ENCODE measurements around the gene DRD4.
"Not testable (repeated sequence)": the region's sequence is repeated elsewhere in the genome, so short reads cannot be mapped to it uniquely, and the experiment has no call there.

DRD4 gene

DNA sequence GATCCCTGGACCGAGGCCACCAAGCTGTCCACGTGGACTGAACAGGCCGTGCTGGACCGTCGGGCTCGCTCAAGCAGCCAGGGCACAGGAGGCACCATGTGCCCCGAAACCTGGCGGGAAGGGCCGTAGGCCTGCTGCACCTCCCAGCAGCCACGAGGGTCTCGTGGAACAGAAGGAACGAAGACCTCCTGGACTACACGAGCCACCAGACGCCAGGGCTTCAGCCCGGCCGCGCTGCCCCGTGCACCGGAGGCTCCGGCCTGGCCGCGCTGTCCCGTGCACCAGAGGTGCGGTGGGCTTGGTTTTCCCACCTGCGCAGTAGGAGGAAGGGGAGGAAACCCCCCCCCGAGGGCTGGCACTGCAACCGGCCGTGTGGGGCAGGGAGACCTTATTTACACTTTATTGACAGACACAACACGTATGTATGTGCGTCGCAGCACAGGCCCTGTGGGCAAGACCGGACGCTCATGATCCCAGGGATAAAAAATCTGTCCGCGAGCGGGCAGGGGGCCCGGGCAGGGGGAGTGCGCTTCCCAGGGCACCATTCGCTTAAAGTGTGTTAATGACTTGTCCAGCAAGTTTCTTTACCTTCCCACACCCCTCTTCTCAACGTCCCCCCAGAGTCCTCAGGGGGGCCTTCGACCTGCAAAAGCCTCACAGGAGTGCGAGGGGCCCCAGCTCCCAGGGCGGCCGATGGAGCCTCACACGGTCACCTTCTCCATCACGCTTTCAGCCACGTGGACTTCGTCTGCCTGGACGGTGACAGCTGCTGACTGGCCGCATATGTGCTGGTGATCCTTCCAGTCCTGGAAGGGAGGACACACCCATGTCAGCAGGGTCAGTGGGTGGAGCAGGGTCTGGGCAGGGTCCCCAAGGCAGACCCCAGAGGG is 7.0 kb downstream of the DRD4 start:
- POLR2A ChIA-PET: no interaction called here
- DNase-seq (ENCODE audit: extremely low spot score): no peak
- CTCF ChIA-PET: no interaction called here
- no peak for TF ChIP-seq CTBP1 (IDR thresholded peaks at IDR 0.05; ENCODE audit: borderline replicate concordance)
- TF ChIP-seq SP1 (IDR thresholded peaks at IDR 0.05): no peak
- TF ChIP-seq SUZ12 (IDR thresholded peaks at IDR 0.05): no peak
- TF ChIP-seq BHLHE40 (IDR thresholded peaks at IDR 0.05; ENCODE audit: borderline replicate concordance): no peak
- TF ChIP-seq TARDBP (IDR thresholded peaks at IDR 0.05): no peak
- TF ChIP-seq HDGF (IDR thresholded peaks at IDR 0.05; ENCODE audit: borderline replicate concordance): no peak
- no peak for TF ChIP-seq LEF1 (IDR thresholded peaks at IDR 0.05; ENCODE audit: borderline replicate concordance)
- no peak for TF ChIP-seq FOXM1 (IDR thresholded peaks at IDR 0.05; ENCODE audit: borderline replicate concordance)
- TF ChIP-seq, protein P1, sequence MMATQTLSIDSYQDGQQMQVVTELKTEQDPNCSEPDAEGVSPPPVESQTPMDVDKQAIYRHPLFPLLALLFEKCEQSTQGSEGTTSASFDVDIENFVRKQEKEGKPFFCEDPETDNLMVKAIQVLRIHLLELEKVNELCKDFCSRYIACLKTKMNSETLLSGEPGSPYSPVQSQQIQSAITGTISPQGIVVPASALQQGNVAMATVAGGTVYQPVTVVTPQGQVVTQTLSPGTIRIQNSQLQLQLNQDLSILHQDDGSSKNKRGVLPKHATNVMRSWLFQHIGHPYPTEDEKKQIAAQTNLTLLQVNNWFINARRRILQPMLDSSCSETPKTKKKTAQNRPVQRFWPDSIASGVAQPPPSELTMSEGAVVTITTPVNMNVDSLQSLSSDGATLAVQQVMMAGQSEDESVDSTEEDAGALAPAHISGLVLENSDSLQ (IDR thresholded peaks at IDR 0.05): no peak
- no peak for TF ChIP-seq ARNT (IDR thresholded peaks at IDR 0.05)
- no peak for TF ChIP-seq FOXA1 (IDR thresholded peaks at IDR 0.05)
- no peak for TF ChIP-seq FOXK2 (IDR thresholded peaks at IDR 0.05)
- no peak for TF ChIP-seq ZNF384 (IDR thresholded peaks at IDR 0.05)
- TF ChIP-seq ELF4 (IDR thresholded peaks at IDR 0.05): no peak

DNA sequence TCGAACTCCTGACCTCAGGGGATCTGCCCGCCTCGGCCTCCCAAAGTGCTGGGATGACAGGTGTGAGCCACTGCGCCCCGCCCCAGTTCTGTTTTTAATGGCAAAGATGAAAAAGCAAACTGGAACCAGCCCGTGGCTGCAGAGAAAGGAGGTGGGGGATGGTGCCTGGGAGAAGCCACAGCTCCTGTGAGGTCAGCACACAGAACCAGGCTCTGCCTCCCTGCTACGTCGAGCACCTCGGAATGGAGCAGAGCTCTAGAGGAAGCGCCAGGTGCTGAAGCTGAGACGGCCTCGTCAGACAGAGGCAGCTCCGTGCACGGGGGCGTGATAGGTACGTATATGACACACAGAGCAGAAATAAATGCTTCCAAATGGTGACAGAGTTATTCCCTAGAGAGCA is 8.5 kb downstream of the DRD4 start:
- TF ChIP-seq SP1 (IDR thresholded peaks at IDR 0.05) (no peak), FOXM1 (IDR thresholded peaks at IDR 0.05; ENCODE audit: borderline replicate concordance) (no peak), FOXK2 (IDR thresholded peaks at IDR 0.05) (no peak), LEF1 (IDR thresholded peaks at IDR 0.05; ENCODE audit: borderline replicate concordance) (no peak), ARNT (IDR thresholded peaks at IDR 0.05) (no peak), NFRKB (IDR thresholded peaks at IDR 0.05) (no peak), BHLHE40 (IDR thresholded peaks at IDR 0.05; ENCODE audit: borderline replicate concordance) (no peak), SUZ12 (IDR thresholded peaks at IDR 0.05) (no peak), TARDBP (IDR thresholded peaks at IDR 0.05) (no peak), ZNF384 (IDR thresholded peaks at IDR 0.05) (no peak), FOXA1 (IDR thresholded peaks at IDR 0.05) (no peak), L3MBTL2 (conservative IDR thresholded peaks at IDR 0.05) (no peak), CTBP1 (IDR thresholded peaks at IDR 0.05; ENCODE audit: borderline replicate concordance) (no peak), HDGF (IDR thresholded peaks at IDR 0.05; ENCODE audit: borderline replicate concordance) (no peak), ELF4 (IDR thresholded peaks at IDR 0.05) (no peak)
- TF ChIP-seq, protein P1 (IDR thresholded peaks at IDR 0.05): no peak
- CTCF ChIA-PET: interaction anchor here (0.7 kb wide), 1 partner anchor 91 kb away, joined by 4 read pairs; no protein-coding TSS in a partner anchor
- DNase-seq (ENCODE audit: extremely low spot score): no peak
- POLR2A ChIA-PET: no interaction called here

DNA sequence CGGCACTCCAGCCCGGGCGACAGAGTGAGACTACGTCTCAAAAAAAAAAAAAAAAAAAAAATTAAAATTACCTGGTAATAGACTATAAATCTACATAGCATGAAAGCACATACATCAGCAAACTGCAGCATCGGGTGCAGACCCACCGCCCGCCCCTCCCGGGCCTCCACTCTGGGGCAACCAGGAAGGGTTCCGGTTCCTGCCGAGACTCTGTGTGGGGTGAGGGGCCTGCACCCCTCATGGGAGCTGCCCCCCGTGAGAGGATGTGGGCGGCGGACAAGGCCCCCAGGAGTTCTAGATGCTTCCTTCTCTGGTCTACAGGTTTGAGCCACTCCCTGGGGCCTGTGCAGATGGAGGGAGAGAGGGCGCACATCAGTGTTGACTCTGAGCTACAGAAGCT is 9.1 kb downstream of the DRD4 start:
- CTCF ChIA-PET: interaction anchor here (0.7 kb wide), 1 partner anchor 92 kb away, joined by 4 read pairs; no protein-coding TSS in a partner anchor
- no peak for TF ChIP-seq ARNT (IDR thresholded peaks at IDR 0.05)
- no peak for TF ChIP-seq FOXK2 (IDR thresholded peaks at IDR 0.05)
- no peak for TF ChIP-seq NFRKB (IDR thresholded peaks at IDR 0.05)
- no peak for TF ChIP-seq SP1 (IDR thresholded peaks at IDR 0.05)
- no peak for TF ChIP-seq ZNF384 (IDR thresholded peaks at IDR 0.05)
- TF ChIP-seq, protein P1 (IDR thresholded peaks at IDR 0.05): no peak
- no peak for TF ChIP-seq L3MBTL2 (conservative IDR thresholded peaks at IDR 0.05)
- no peak for TF ChIP-seq SUZ12 (IDR thresholded peaks at IDR 0.05)
- TF ChIP-seq FOXA1 (IDR thresholded peaks at IDR 0.05): no peak
- TF ChIP-seq HDGF (IDR thresholded peaks at IDR 0.05; ENCODE audit: borderline replicate concordance): no peak
- no peak for TF ChIP-seq ELF4 (IDR thresholded peaks at IDR 0.05)
- TF ChIP-seq BHLHE40 (IDR thresholded peaks at IDR 0.05; ENCODE audit: borderline replicate concordance): no peak
- TF ChIP-seq CTBP1 (IDR thresholded peaks at IDR 0.05; ENCODE audit: borderline replicate concordance): no peak
- TF ChIP-seq TARDBP (IDR thresholded peaks at IDR 0.05): no peak
- TF ChIP-seq LEF1 (IDR thresholded peaks at IDR 0.05; ENCODE audit: borderline replicate concordance): no peak
- no peak for TF ChIP-seq FOXM1 (IDR thresholded peaks at IDR 0.05; ENCODE audit: borderline replicate concordance)
- POLR2A ChIA-PET: no interaction called here
- DNase-seq (ENCODE audit: extremely low spot score): no peak

DNA sequence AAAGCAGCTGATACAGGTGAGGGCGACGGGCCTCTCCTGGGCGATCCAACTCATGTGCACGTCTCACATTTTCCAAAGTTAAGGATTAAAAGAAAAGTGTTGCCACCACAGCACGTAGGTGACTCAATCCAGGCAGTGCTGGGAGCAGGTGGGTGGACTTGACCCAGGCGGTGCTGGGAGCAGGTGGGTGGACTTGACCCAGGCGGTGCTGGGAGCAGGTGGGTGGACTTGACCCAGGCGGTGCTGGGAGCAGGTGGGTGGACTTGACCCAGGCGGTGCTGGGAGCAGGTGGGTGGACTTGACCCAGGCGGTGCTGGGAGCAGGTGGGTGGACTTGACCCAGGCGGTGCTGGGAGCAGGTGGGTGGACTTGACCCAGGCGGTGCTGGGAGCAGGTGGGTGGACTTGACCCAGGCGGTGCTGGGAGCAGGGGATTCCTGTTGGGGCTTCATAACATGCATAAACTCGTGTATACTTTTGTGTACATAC is 10.6 kb downstream of the DRD4 start:
- POLR2A ChIA-PET; CTCF ChIA-PET; DNase-seq (ENCODE audit: extremely low spot score): not testable (repeated sequence)

DNA sequence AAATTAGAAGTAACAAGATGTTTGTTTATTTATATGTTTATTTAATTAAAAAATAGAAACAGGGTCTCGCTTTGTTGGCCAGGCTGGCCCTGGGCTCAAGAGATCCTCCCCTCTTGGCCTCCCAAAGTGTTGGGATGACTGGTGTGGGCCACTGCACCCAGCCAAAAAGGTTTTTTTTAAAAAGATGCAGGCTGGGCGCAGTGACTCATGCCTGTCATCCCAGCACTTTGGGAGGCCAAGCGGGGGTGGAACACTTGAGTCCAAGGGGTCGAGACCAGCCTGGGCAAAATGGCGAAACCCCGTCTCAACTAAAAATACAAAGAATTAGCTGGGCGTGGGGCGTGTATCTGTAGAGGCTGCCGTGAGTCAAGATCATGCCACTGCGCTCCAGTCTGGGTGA is 13.4 kb downstream of the DRD4 start:
- POLR2A ChIA-PET: no interaction called here
- DNase-seq (ENCODE audit: extremely low spot score): no peak
- CTCF ChIA-PET: no interaction called here
- TF ChIP-seq NFRKB (IDR thresholded peaks at IDR 0.05) (no peak), LEF1 (IDR thresholded peaks at IDR 0.05; ENCODE audit: borderline replicate concordance) (no peak), BHLHE40 (IDR thresholded peaks at IDR 0.05; ENCODE audit: borderline replicate concordance) (no peak), SUZ12 (IDR thresholded peaks at IDR 0.05) (no peak)

DNA sequence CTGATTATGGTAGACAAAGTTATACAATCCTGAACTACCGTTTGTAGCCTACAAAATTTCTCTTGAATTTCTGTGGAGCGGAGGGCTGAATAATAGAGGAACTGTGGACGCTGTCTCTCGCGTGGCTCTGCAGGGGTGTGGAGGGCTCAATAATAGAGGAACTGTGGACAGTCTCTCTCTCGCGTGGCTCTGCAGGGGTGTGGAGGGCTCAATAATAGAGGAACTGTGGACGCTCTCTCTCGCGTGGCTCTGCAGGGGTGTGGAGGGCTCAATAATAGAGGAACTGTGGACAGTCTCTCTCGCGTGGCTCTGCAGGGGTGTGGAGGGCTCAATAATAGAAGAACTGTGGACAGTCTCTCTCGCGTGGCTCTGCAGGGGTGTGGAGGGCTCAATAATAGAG is 16.1 kb downstream of the DRD4 start:
- POLR2A ChIA-PET; CTCF ChIA-PET; DNase-seq (ENCODE audit: extremely low spot score): not testable (repeated sequence)
